Activated CD8-positive, alpha-beta T cell treated with anti-CD3 and anti-CD28 coated beads for 36 hours (primary cell): ENCODE measurements around the gene MIA3. TPM values are rescaled to one million over a fixed set of nuclear protein-coding genes. Genes with fewer than 3 reads are reported as not detected.
A peak's percentile ranks its signal among the peaks of the same experiment; 100 is the strongest.

Experiments used
- ATAC-seq: fragments of 200-7000 bp; cut with Tn5 transposase; one replicate; pipeline ENCODE4 v1.10.0; 2021; ENCODE audit warnings: mild to moderate bottlenecking, moderate library complexity
- CTCF ChIA-PET: fragments of 350-600 bp; sonication (Branson Sonifier 250); formaldehyde crosslinking; loops from one replicate; lab custom pipeline; 2021; ENCODE audit warnings: antibody characterized with exemption; lab: Charles Lee
- POLR2A ChIA-PET: fragments of 350-600 bp; sonication (Branson Sonifier 250); formaldehyde crosslinking; loops from one replicate; lab custom pipeline; 2021; ENCODE audit warnings: antibody characterized with exemption; lab: Charles Lee
- DNase-seq: peaks from one replicate; pipeline ENCODE4 v3.0.0-alpha.2; 2020
- H3K27ac Mint-ChIP-seq: one replicate; pipeline ENCODE4 v1.8.0; 2021; ENCODE audit warnings: mild to moderate bottlenecking, mixed read lengths
- H3K27me3 Mint-ChIP-seq: one replicate; pipeline ENCODE4 v1.8.0; 2021; ENCODE audit warnings: mixed read lengths
- H3K36me3 Mint-ChIP-seq: one replicate; pipeline ENCODE4 v1.8.0; 2021; ENCODE audit warnings: low read depth, mixed read lengths
- H3K4me1 Mint-ChIP-seq: one replicate; pipeline ENCODE4 v1.8.0; 2021; ENCODE audit warnings: low read depth, mixed read lengths
- H3K4me3 Mint-ChIP-seq: one replicate; pipeline ENCODE4 v1.8.0; 2021; ENCODE audit warnings: mild to moderate bottlenecking, moderate library complexity, mixed read lengths
- H3K9me3 Mint-ChIP-seq: one replicate; pipeline ENCODE4 v1.8.0; 2021; ENCODE audit warnings: mixed read lengths
- intact Hi-C: fragments of 100-400 bp; cut with micrococcal nuclease; formaldehyde crosslinking; loops from one replicate; pipeline ENCODE4 v1.10.0; 2022
- total RNA-seq, 2 experiments: library from RNA; stranded (reverse); gene quantifications; one replicate each; pipeline ENCODE4 v1.2.3, GENCODE V29; 2021
- TF ChIP-seq, protein P1 (sequence below): fragments of 200-600 bp; IDR thresholded peaks from one replicate; pipeline ENCODE4 v1.8.0; 2022; ENCODE audit warnings: antibody characterized with exemption, mild to moderate bottlenecking

MIA3 gene
- total RNA-seq, 2 experiments from 2014 or later = 43.1 to 44.1 TPM

DNA sequence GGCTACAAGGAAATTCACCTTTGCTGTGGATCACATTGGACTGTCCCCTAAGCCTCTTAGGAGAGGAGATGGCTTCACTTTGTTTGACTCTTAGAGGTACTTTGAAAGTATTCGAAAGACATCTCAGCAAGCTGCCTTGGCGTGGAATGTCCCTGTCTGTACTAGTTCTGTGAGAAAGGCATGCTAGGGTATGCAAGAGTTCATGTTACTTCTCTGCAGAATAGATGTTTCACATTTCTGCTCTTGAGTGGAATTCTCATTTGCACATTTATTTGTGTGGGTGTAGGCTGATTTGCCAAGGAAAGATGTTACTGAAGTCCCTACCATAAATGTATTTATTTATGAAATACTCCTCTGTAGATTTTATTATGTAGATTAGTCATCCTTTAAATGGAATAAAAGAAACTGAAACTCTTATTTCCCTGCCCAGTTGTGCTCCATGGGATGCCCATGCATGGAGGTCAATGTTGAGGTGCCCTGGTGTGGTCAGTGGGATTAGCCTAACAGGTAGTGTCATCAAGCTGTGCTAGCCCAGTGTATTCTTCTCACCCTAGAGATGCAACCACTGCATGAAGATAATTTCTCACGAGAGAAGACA, 13.8 kb downstream of the MIA3 start:
- Mint-ChIP-seq H3K27ac (peak overlapping the region; percentile 22), H3K4me1 (peaks cover 9% of the 10 kb centered on the region), H3K9me3 (no peaks in the 10 kb centered on the region), H3K27me3 (no peaks in the 10 kb centered on the region), H3K36me3 (peaks cover 32% of the 10 kb centered on the region), H3K4me3 (no peak overlapping the region)
- ChIA-PET CTCF (interaction anchor here (1.3 to 1.6 kb wide), 2 partner anchors 167 to 176 kb away, joined by 3 read pairs; no protein-coding TSS in a partner anchor), POLR2A (interaction anchor here (0.6 kb wide), 1 partner anchor 72 kb away, joined by 3 read pairs; no protein-coding TSS in a partner anchor)
- intact Hi-C loops = no loop called here
- ATAC-seq (no peak), DNase-seq (no peak)
- TF ChIP-seq, protein P1, sequence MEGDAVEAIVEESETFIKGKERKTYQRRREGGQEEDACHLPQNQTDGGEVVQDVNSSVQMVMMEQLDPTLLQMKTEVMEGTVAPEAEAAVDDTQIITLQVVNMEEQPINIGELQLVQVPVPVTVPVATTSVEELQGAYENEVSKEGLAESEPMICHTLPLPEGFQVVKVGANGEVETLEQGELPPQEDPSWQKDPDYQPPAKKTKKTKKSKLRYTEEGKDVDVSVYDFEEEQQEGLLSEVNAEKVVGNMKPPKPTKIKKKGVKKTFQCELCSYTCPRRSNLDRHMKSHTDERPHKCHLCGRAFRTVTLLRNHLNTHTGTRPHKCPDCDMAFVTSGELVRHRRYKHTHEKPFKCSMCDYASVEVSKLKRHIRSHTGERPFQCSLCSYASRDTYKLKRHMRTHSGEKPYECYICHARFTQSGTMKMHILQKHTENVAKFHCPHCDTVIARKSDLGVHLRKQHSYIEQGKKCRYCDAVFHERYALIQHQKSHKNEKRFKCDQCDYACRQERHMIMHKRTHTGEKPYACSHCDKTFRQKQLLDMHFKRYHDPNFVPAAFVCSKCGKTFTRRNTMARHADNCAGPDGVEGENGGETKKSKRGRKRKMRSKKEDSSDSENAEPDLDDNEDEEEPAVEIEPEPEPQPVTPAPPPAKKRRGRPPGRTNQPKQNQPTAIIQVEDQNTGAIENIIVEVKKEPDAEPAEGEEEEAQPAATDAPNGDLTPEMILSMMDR = no peak

DNA sequence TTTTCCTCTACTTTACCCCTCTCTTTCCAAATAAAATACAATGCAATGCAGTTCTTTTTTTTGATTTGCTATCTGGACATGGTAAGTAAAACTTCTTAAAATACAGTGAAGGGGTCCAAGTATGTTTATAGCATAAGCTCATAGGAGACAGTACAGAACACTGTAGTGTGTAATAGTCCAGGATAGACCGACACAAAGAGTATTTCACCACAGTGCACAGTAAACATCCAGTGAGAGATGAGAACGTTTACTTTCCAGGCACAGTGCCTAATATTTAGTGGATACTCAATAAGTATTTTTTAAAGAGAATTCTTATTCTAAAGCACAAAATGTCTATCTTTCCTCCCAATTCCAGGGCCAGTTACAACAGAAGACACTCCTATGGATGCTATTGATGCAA, 14.9 kb downstream of the MIA3 start:
- Mint-ChIP-seq H3K9me3 (no peaks in the 10 kb centered on the region), H3K27me3 (no peaks in the 10 kb centered on the region), H3K4me3 (no peak overlapping the region), H3K27ac (no peak overlapping the region), H3K36me3 (peaks cover 35% of the 10 kb centered on the region), H3K4me1 (peaks cover 9% of the 10 kb centered on the region)
- TF ChIP-seq, protein P1 = no peak
- intact Hi-C loops = no loop called here
- DNase-seq (no peak), ATAC-seq (no peak)
- ChIA-PET CTCF (interaction anchor here (1.3 to 3.3 kb wide), 3 partner anchors 12 to 177 kb away, joined by 3 to 56 read pairs (median 35); no protein-coding TSS in a partner anchor), POLR2A (no interaction called here)

DNA sequence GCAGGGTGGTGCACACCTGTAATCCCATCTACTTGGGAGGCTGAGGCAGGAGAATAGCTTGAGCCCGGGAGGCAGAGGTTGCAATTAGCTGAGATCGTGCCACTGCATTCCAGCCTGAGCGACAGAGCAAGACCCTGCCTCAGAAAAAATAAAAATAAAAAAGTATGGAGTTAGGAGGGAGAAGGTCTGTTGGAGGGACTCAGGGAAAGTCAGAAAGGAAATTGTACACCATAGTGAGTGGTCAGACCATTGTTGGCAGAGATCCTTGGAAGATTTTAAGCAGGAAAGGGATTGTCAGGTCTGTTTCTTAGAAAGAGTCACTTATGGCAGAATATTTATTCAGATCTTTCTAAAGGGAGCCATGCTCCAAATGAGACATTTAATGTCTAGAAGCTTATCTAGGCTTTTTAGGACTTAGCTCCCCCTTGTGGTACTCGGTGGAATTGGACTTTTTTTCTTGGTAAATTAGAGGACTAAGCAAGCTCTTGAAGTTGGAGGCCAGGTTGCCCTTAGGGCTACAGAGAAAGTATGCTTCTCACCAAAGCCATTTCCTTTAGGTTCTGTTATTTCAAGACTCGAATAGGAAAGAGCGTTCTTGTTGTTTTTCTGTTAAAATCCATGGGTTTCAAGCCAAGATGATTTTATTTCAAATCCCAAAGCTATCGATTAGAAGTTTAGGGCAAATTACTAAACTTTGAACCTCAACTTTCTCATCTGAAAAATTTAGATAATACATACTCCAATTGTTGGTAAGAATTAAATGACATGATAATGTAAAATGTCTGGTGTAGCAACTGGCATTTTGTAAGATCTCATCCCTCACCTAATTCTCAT, 16.5 kb downstream of the MIA3 start:
- TF ChIP-seq, protein P1 = peak; percentile 84
- Mint-ChIP-seq H3K4me1 (peaks cover 9% of the 10 kb centered on the region), H3K27ac (peak overlapping the region; percentile 60), H3K9me3 (no peaks in the 10 kb centered on the region), H3K27me3 (no peaks in the 10 kb centered on the region), H3K36me3 (peaks cover 29% of the 10 kb centered on the region), H3K4me3 (no peak overlapping the region)
- intact Hi-C loops = loop anchor here (1.0 kb wide), 1 partner anchor 169 kb away; no protein-coding TSS in a partner anchor
- CTCF ChIA-PET = interaction anchor here (0.7 to 3.3 kb wide), 36 partner anchors 9 to 448 kb away, joined by 3 to 56 read pairs (median 4); partner anchors contain the start of genes AIDA, BROX and TAF1A
- POLR2A ChIA-PET = interaction anchor here (1.1 to 1.2 kb wide), 2 partner anchors 9 to 16 kb away, joined by 3 to 5 read pairs; partner anchors contain the start of gene MIA3
- ATAC-seq (peak; percentile 94), DNase-seq (peak; percentile 84)

DNA sequence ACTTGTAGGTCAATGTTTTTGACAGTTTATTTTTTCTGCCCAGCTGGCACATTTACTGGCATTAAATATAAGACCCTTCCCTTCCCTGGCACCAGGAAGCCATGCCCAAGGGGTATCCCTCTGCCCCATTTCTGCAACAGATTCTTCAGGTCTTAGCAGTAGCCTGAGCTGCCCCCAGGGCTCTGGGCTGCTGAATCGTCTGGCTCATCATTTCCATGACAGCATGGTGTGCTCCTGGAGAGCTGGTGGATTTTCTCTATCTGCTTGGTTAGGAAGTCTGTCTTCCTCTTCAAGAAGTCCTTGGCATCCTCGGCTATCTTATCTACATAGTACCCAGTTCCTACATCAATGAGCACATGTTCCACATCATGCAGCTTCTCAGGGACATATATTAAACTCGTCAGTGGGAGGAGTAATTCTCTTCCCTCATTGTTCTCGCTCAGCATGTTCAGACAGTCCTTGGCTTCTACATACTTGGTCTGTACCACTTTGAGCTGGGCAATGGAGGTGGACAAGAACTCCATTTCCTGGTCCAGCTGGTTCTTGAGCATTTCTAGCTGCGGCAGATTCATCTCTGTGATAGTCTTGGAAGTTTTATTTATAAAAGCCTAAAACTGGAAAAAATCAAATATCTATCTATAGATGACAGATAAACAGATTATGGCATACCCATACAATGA, 23.5 kb downstream of the MIA3 start:
- POLR2A ChIA-PET = no interaction called here
- H3K27ac Mint-ChIP-seq = no peak overlapping the region
- intact Hi-C loops = no loop called here

More for the DNA sequence above, 23.5 kb downstream of the MIA3 start:
- DNase-seq (no peak), ATAC-seq (no peak)
- TF ChIP-seq, protein P1 = no peak
- Mint-ChIP-seq H3K9me3 (no peaks in the 10 kb centered on the region), H3K4me3 (no peak overlapping the region), H3K27me3 (no peaks in the 10 kb centered on the region), H3K4me1 (peaks cover 15% of the 10 kb centered on the region), H3K36me3 (peaks cover 15% of the 10 kb centered on the region)
- CTCF ChIA-PET = interaction anchor here (0.6 to 1.6 kb wide), 2 partner anchors 13 to 59 kb away, joined by 3 read pairs; no protein-coding TSS in a partner anchor
